IPS-20b (cell line): Measurements from ENCODE around the gene FILIP1.

Source experiments
- H3K27ac ChIP-seq: one replicate; pipeline ENCODE4 v1.5.1; 2013; ENCODE audit warnings: low read length
- H3K27me3 ChIP-seq: 2 replicates; pipeline ENCODE4 v1.6.1; 2013; ENCODE audit warnings: mild to moderate bottlenecking, low read length, inconsistent platforms; ENCODE audit not compliant: insufficient read depth
- H3K36me3 ChIP-seq: 2 replicates; pipeline ENCODE4 v1.6.1; 2013; ENCODE audit warnings: low read depth, mild to moderate bottlenecking, inconsistent platforms, low read length, moderate library complexity; ENCODE audit not compliant: insufficient read depth
- H3K4me1 ChIP-seq: 2 replicates; pipeline ENCODE4 v1.6.1; 2013; ENCODE audit warnings: mild to moderate bottlenecking, control low read depth, inconsistent platforms, low read length, moderate library complexity; ENCODE audit not compliant: insufficient read depth
- H3K4me3 ChIP-seq: 2 replicates; pipeline ENCODE4 v1.5.1; 2013; ENCODE audit warnings: mild to moderate bottlenecking, low read length, inconsistent platforms
- H3K9ac ChIP-seq: 2 replicates; pipeline ENCODE4 v1.6.1; 2013; ENCODE audit warnings: low read depth, mild to moderate bottlenecking, inconsistent platforms, low read length, moderate library complexity
- H3K9me3 ChIP-seq: 2 replicates; pipeline ENCODE4 v1.6.1; 2013; ENCODE audit warnings: mild to moderate bottlenecking, low read depth, low read length, inconsistent platforms; ENCODE audit not compliant: insufficient read depth

FILIP1 gene

DNA sequence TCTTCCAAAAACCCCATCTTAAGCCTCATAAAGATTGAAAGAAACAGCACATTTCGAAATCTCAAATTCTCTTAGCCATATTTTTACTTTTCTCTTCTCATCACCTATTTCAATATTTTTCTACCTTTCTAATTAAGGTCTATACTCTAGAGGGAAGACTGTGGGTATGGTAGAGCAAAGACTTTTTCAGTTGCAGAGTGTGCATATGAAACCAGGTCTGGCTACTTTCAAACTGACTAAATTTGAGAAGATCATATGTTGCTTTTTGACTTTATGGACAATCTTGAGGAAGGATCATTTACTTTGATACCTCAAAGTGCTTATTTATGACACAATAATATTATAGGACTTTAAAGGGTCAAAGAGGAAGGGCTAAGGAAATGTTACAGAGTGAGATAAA is 20.7 kb downstream of the FILIP1 start:
- Histone ChIP-seq H3K4me1 (no peaks in the 10 kb centered on the region; the same call in 1 of the 2 replicates), H3K27ac (no peak overlapping the region), H3K27me3 (no peaks in the 10 kb centered on the region), H3K36me3 (no peaks in the 10 kb centered on the region), H3K4me3 (no peak overlapping the region), H3K9ac (no peak overlapping the region), H3K9me3 (no peaks in the 10 kb centered on the region)

DNA sequence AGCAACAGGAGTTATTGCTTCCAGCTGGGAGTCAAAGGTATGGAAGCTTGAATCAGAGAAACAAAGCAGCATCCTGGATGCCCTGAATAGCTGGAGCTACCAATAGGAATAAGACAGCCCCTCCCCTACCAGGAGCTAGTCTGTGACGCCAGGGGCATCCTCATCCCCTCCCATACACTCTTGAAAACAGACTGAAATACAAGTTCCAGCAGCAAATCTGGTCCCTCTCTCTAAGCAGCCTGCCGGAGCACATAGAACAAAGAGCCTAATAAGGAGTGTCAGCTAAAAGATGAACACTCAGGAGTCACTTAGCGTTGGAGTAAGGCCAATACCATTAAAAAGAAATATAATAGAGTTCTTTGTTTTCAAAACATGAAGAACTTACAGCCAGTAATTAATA is 25.6 kb downstream of the FILIP1 start:
- H3K4me1 ChIP-seq = peaks cover 10% of the 10 kb centered on the region; the same call in 1 of the 2 replicates
- no peak overlapping the region; the same call in 1 of the 2 replicates for H3K4me3 ChIP-seq
- no peaks in the 10 kb centered on the region for H3K27me3 ChIP-seq
- H3K36me3 ChIP-seq = no peaks in the 10 kb centered on the region
- no peaks in the 10 kb centered on the region for H3K9me3 ChIP-seq
- H3K9ac ChIP-seq = 0 out of 2 replicates have a peak overlapping the region, but pooled peaks have one; percentile 13
- H3K27ac ChIP-seq = no peak overlapping the region

DNA sequence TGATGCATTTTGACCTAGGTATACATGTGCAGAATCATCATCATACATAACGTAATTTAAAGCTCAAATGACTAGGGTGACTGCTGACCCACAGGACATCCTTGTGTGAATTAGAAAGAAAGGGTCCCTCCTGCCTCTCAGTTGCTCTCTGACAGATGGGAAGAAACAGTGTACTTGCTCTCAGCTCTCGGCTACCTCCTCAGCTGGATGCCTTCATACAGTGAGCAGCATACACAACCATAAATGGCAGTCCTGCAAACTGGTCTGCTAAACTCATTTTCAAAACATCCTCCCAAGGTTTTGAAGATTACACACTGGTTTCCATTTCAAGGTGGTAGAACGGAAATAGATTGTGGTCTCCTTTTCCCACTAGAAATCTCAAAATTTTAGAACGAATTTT is 26.3 kb downstream of the FILIP1 start:
- H3K9me3 ChIP-seq = no peaks in the 10 kb centered on the region
- H3K36me3 ChIP-seq = no peaks in the 10 kb centered on the region
- peak overlapping the region; percentile 13; the same call in 1 of the 2 replicates for H3K9ac ChIP-seq
- H3K27me3 ChIP-seq = no peaks in the 10 kb centered on the region
- H3K4me1 ChIP-seq = peaks cover 10% of the 10 kb centered on the region; the same call in 1 of the 2 replicates
- no peak overlapping the region for H3K27ac ChIP-seq
- H3K4me3 ChIP-seq = no peak overlapping the region

DNA sequence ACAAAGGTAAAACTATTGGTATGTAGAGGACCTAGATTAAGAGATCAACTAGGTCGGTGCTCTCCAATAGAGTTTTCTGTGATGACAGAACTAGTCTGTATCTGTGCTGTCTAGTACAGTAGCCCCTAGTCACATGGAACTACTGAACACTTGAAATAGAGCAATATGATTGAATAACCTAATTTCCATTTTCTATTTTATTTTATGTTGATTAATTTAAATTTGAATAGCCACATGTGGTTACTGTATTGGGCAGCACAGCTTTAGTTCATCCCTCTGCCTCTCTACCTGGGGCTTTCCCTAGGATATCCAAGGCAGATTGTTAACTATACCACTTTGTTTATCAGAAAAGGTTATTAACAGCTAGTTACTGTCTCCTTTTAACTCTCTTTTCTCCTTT is 27.0 kb downstream of the FILIP1 start:
- Histone ChIP-seq H3K4me1 (peaks cover 10% of the 10 kb centered on the region; the same call in 1 of the 2 replicates), H3K36me3 (no peaks in the 10 kb centered on the region), H3K9me3 (no peaks in the 10 kb centered on the region), H3K27ac (no peak overlapping the region), H3K9ac (no peak overlapping the region), H3K4me3 (no peak overlapping the region), H3K27me3 (no peaks in the 10 kb centered on the region)

DNA sequence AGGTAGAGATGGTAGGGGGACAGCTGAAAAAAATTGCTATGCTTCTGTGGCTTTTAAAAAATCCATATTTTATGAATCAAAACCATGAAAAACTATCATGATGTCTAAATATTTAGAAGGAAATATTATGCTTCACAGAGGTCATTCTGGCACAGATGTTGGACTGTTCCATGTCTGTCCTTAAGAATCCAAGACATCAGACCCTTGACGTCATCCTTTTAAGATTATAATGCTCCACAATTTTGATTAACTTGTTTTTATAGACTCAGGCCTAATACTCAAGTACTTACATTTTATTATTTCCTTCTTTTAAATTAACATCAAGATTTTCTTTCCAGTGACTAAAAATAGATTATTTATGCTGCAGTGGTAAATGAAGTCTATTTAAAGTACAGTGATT is 29.7 kb downstream of the FILIP1 start:
- no peaks in the 10 kb centered on the region for H3K9me3 ChIP-seq
- H3K27ac ChIP-seq = no peak overlapping the region
- no peaks in the 10 kb centered on the region for H3K27me3 ChIP-seq
- peaks cover 10% of the 10 kb centered on the region; the same call in 1 of the 2 replicates for H3K4me1 ChIP-seq
- no peak overlapping the region for H3K4me3 ChIP-seq
- H3K9ac ChIP-seq = no peak overlapping the region
- no peaks in the 10 kb centered on the region for H3K36me3 ChIP-seq

DNA sequence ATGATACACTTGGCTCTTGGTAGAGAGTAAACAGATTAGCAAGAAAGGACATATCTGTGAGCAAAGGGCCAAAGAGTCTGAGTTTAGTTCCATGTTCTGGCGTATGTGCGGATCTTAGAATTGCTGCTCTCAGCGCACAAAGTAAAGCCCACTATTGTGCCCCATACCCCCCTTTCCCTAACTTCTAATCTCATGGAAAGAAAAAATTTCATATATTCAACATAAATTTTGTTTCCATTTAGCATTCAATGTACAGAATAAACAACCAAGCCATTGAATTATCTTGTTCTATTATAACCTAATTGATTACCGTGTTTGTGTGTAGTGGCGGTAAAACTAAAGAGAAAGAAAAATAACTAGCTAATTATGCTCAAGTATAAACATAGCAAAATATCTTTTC is 30.5 kb downstream of the FILIP1 start:
- Histone ChIP-seq H3K9ac (no peak overlapping the region), H3K27ac (no peak overlapping the region)

DNA sequence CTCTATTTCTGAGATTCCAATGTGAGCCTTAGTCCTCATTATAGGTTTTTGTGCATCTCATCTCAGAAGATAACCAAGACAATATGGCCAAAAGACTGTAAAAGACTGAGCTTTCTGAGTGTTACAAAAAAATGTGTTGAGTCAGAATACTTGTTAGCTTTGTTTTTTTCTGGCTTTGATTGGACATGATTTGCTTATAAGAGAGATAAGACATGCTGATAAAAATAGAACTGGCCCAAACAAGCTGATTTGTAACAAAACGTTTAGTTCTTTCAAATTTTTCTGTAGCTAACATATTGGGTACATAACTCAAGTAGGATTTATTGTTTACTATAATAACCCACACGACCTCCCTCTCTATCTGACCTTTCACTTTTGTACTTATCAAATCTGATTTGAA is 32.9 kb downstream of the FILIP1 start:
- H3K9ac ChIP-seq = no peak overlapping the region
- no peak overlapping the region for H3K4me3 ChIP-seq
- H3K27ac ChIP-seq = no peak overlapping the region
- no peaks in the 10 kb centered on the region for H3K4me1 ChIP-seq
- H3K9me3 ChIP-seq = no peaks in the 10 kb centered on the region
- no peaks in the 10 kb centered on the region for H3K36me3 ChIP-seq
- H3K27me3 ChIP-seq = no peaks in the 10 kb centered on the region

More for the DNA sequence above, 30.5 kb downstream of the FILIP1 start:
- H3K4me3 ChIP-seq = no peak overlapping the region
- H3K36me3 ChIP-seq = no peaks in the 10 kb centered on the region
- H3K4me1 ChIP-seq = peaks cover 10% of the 10 kb centered on the region; the same call in 1 of the 2 replicates
- no peaks in the 10 kb centered on the region for H3K27me3 ChIP-seq
- no peaks in the 10 kb centered on the region for H3K9me3 ChIP-seq

DNA sequence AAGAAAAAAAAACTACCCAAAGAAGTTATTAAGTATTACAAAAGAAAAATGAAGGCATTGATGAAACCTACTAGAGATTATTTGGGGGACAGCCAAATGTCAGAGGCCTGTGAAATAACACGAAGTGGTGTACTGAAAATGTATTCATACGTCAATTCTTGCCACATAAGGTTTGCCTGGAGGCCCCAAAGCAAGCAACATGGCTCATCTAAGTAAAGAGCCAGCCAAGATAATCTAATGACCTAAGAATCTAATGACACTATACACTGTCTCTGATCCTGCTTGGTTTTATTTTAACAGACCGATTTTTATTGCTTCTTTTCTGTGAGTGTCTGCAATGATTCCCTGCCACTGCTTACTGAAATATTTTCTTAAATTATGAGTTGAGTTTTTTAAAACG is 34.7 kb downstream of the FILIP1 start:
- Histone ChIP-seq H3K36me3 (no peaks in the 10 kb centered on the region), H3K9ac (no peak overlapping the region), H3K27me3 (no peaks in the 10 kb centered on the region), H3K27ac (no peak overlapping the region), H3K9me3 (no peaks in the 10 kb centered on the region), H3K4me1 (no peaks in the 10 kb centered on the region), H3K4me3 (no peak overlapping the region)

DNA sequence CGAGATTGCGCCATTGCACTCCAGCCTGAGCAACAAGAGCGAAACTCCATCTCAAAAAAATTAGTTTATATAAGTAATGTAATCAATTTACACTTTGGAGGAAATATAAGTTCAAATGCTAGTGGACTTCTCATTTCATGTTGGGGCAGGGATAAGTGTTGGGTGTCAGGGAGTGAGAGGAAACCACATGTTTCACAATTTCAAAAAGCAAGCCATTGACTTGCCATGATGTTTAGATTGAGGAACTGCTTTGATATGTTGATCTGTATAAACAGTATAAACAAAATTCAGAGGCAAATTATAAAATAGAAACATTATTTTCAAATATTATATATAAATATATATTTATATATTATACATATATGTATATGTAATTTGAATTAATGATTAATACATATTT is 42.7 kb downstream of the FILIP1 start:
- Histone ChIP-seq H3K27ac (no peak overlapping the region), H3K4me3 (no peak overlapping the region), H3K36me3 (no peaks in the 10 kb centered on the region), H3K4me1 (no peaks in the 10 kb centered on the region), H3K9me3 (no peaks in the 10 kb centered on the region), H3K27me3 (no peaks in the 10 kb centered on the region), H3K9ac (no peak overlapping the region)

DNA sequence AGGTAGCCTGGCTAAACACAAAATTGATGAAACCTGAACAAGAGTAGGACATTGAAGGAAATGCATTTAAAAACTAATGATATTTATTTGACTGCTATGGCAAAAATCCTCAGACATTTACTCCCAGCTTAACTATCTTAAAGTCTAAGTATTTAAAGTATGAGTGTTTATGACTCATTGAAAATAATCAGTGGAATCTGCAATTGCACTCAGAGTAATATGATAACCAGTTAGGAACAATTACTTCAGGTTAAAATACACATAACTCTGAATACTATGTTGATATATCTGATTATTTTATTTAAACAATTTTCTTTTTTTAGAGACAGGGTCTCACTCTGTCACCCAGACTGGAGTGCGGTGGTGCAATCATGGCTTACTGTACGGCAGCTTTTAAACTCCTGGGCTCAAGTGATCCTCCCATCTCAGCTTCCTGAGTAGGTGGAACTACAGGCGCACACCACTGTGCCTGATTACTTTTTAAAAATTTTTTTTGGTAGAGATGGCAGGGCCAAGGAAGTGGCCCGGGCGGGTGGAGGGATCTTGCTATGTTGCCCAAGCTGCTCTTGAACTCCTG is 43.9 kb downstream of the FILIP1 start:
- Histone ChIP-seq H3K9me3 (no peaks in the 10 kb centered on the region), H3K27me3 (no peaks in the 10 kb centered on the region), H3K27ac (no peak overlapping the region), H3K36me3 (no peaks in the 10 kb centered on the region), H3K9ac (no peak overlapping the region), H3K4me3 (no peak overlapping the region), H3K4me1 (no peaks in the 10 kb centered on the region)

DNA sequence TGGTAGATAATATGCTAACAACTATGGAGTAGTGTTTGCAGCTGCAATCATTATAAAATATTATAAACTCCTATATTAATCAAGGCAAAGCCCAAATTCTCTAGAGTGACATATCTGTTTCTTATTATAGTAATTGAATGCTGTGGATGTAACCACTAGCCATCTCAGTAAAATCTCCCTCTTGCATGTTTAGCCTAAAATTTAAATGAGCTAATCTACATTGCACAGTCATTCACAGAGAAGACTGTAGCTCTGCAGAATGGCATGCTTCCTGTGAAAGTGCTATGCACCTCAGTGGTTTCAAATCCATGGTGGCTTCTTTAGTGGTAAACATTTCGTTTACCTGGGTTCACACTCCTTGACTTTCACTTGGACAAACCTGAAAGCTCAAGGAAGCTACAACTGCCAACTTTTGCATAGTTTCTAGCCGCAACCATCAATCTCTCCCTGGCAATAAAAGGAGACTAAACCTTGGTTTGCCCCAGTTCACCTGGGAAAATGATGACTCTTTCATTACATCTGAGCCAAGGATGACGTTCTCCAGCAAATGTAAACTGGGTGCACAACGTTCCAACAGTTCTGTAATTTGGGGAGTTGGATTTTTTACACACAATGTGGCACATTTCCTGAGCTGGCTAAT is 47.2 kb downstream of the FILIP1 start:
- Histone ChIP-seq H3K27ac (no peak overlapping the region), H3K4me1 (no peaks in the 10 kb centered on the region), H3K36me3 (no peaks in the 10 kb centered on the region), H3K4me3 (no peak overlapping the region), H3K9ac (no peak overlapping the region), H3K9me3 (peaks cover 3% of the 10 kb centered on the region; the same call in 1 of the 2 replicates), H3K27me3 (no peaks in the 10 kb centered on the region)

DNA sequence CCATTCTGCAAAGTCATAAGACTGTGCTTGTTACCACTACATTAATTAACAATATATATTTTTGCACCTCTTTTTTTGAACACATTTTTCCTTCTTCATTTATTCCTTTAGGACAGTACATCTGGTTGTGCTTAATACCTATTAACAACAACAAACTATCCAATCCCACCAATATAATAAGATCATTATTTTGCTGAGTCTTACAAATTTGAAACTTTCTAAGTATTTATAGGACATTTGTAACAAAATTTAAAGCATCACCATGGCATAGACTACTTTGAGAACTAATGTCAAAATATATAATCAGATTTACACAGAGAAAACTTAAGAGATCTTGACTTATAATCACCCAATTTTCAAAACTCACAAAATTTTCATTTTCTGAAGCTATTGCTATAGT is 47.9 kb downstream of the FILIP1 start:
- Histone ChIP-seq H3K4me3 (no peak overlapping the region), H3K9ac (no peak overlapping the region), H3K9me3 (peaks cover 3% of the 10 kb centered on the region; the same call in 1 of the 2 replicates), H3K36me3 (no peaks in the 10 kb centered on the region), H3K4me1 (no peaks in the 10 kb centered on the region), H3K27ac (no peak overlapping the region), H3K27me3 (no peaks in the 10 kb centered on the region)
